ENCODE measurements around the gene GMNC.
"Not testable (repeated sequence)": the region's sequence is repeated elsewhere in the genome, so short reads cannot be mapped to it uniquely, and the experiment has no call there.

The GMNC gene, protein sequence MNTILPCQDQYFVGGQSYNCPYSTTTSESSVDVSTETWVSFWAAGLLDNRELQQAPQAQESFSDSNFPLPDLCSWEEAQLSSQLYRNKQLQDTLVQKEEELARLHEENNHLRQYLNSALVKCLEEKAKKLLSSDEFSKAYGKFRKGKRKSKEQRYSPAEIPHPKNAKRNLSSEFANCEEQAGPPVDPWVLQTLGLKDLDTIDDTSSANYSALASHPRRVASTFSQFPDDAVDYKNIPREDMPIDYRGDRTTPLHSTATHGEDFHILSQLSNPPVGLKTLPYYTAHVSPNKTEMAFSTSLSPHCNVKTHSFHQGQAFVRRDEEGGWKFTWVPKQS

GRCh38 chr3:190862209-190863118 is at the start of gene GMNC:
Gene GMNC (minus strand): TSS chr3:190862694. CDS start chr3:190862615, 79 bp downstream.
- DNase-seq = peak in 49 of 56 donors; percentile 4 to 79 (median 54)

GRCh38 chr3:190911382-190911781 is 48.9 kb upstream of the GMNC start:
- no peak for DNase-seq

DNA sequence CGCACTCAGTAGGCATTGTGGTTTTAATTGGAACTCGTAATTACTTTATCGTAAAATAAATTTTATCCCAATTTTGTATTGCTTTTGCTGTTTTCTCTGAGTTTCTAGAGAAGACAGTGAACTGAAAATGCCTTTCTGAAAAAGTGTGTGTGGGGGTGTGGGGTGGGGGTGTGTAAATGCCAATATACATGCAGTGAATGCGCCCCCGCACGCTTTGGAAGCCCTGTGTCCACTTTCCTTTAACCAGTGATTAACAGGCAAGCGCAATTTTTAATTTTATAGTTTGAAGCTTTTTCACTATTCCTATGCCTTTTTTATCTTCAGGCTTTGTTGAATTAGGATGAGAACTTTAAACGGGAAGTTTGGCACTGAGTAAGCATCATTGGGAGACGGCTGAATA is 47.4 kb upstream of the GMNC start:
- DNase-seq = no peak

DNA sequence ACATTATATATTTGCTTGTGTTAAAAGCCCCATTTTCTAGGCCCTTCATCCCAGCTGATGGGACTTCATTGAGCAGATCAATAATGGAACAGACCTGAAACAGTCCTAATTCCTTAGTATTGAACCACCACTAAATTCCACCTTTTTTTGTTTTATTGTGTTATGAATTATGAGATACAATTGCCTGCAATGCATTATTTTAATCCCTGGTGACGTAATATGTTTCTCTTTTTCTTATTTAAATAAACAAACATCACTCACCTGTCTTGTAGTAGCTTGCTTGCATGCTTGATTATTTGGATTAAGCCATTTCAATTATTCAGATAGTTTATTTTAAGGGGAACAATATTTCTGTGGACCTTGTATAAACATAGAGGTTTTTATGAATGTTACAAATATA is 40.7 kb upstream of the GMNC start:
- no peak for DNase-seq

GRCh38 chr3:190902292-190902691 is 39.8 kb upstream of the GMNC start:
- DNase-seq = no peak

DNA sequence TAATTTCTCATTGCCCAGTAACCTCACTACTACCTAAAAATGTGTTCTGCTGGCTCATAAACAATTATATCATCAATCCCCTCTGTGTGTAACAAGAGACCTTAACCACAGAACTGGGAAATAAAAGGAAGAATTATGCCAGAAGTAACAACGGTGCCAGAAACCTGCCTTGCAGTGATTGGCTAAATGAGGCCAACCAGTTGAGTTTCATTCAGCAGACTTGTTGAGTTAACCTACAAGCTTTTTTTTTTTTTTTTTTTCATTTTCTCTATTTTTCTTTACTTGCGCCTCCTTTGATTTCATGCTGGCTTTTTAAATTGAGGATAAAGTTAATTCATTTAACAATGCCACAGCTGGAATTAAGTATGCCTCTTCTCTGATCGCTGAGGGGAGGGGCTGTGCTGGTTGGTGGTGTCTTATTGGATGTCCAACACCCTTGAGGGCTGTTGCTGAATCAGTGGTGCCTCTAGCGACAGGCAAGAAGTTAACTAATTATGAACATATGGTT is 30.0 kb upstream of the GMNC start:
- no peak for DNase-seq

GRCh38 chr3:190886945-190887344 is 24.5 kb upstream of the GMNC start:
- DNase-seq = no peak

GRCh38 chr3:190883973-190884832 is 21.7 kb upstream of the GMNC start:
- peak in 24 of 56 donors; percentile 1 to 62 (median 14) for DNase-seq

GRCh38 chr3:190883141-190883540 is 20.6 kb upstream of the GMNC start:
- no peak for DNase-seq

GRCh38 chr3:190877925-190878324 is 15.4 kb upstream of the GMNC start:
- no peak for DNase-seq

- DNase-seq = not testable (repeated sequence)
Measured at GRCh38 chr3:190876433-190876832, 13.9 kb upstream of the GMNC start.

DNA sequence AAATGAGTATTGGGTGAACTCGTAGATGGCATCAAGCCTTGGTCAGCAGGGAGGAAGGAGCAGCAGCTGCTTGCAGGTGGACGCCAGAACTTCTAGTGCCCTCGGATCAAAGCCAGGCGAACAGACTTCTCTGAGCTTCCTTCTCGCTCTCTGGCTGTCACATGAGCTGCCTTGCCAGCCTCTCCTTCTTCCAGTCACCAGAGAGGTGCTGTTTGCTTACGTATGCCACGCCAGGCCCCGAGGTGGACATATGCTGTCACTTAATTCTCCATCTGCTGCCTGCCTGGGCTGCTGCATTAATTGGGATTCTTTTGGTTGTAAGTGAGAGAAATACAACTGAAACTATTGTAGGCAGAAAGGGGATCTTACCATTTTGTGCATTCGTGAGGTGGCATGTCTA is 12.6 kb upstream of the GMNC start:
- not testable (repeated sequence) for DNase-seq

GRCh38 chr3:190870127-190870526 is 7.6 kb upstream of the GMNC start:
- no peak for DNase-seq

GRCh38 chr3:190867071-190867470 is 4.6 kb upstream of the GMNC start:
- DNase-seq = no peak

- DNase-seq = peak in 1 of 56 donors; percentile 0
Measured at GRCh38 chr3:190865828-190866227, 3.3 kb upstream of the GMNC start.

GRCh38 chr3:190865419-190865818 is 2.9 kb upstream of the GMNC start:
- DNase-seq = no peak

- no peak for DNase-seq
Measured at GRCh38 chr3:190864002-190864401, 1.5 kb upstream of the GMNC start.

GRCh38 chr3:190863119-190863465 is 598 bp upstream of the GMNC start:
- DNase-seq = no peak

GRCh38 chr3:190860521-190860920 is 2.0 kb downstream of the GMNC start:
- DNase-seq = peak in 8 of 56 donors; percentile 2 to 45 (median 15)

DNA sequence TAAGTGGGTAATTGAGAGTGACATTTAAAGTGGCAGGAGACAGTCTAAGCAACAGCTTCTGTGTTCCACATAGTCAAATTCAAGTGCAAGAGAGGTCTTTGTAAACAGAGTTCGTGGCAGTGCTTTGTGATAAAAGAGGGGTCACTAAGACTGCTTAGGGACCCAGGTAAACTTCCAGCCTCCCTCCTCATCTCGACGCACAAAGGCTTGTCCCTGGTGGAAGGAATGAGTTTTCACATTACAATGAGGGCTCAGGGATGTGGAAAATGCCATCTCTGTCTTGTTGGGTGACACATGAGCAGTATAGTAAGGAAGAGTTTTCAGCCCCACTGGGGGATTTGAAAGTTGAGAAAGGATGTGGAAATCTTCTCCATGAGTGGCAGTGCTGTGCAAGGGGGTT is 7.3 kb downstream of the GMNC start:
- DNase-seq = no peak

GRCh38 chr3:190854062-190854461 is 8.4 kb downstream of the GMNC start:
- no peak for DNase-seq

Data from amygdala (tissue), 56 donors.